HepG2 (cell line): ENCODE data around the gene FAM43A. TPM values are rescaled to one million over a fixed set of nuclear protein-coding genes. Genes with fewer than 3 reads are reported as not detected.

Source experiments
- CBFB ChIP-seq: sonication (generic); formaldehyde crosslinking; IDR thresholded peaks from 2 replicates; pipeline ENCODE4 v1.4.0; 2020; ENCODE audit warnings: missing genetic modification reagents
- CBX5 ChIP-seq: sonication (generic); formaldehyde crosslinking; IDR thresholded peaks from 2 replicates; pipeline ENCODE4 v1.4.0; 2020; ENCODE audit warnings: missing genetic modification reagents, borderline replicate concordance
- CEBPG ChIP-seq: IDR thresholded peaks from 2 replicates; pipeline ENCODE4 v1.6.1; 2016
- DNMT3B ChIP-seq: conservative IDR thresholded peaks from 2 replicates; pipeline ENCODE4 v1.6.1; 2016; ENCODE audit warnings: missing biosample characterization, control low read depth
- ESRRA ChIP-seq: sonication (generic); formaldehyde crosslinking; IDR thresholded peaks from 2 replicates; pipeline ENCODE4 v1.5.1; 2020; ENCODE audit warnings: mild to moderate bottlenecking, low read depth, missing genetic modification reagents
- HHEX ChIP-seq: IDR thresholded peaks from 2 replicates; pipeline ENCODE4 v1.6.1; 2016; ENCODE audit warnings: control low read depth
- KDM5B ChIP-seq: sonication (generic); formaldehyde crosslinking; IDR thresholded peaks from 2 replicates; pipeline ENCODE4 v1.4.0; 2020; ENCODE audit warnings: missing genetic modification reagents, mild to moderate bottlenecking, borderline replicate concordance
- KLF12 ChIP-seq: sonication (generic); formaldehyde crosslinking; IDR thresholded peaks from 2 replicates; pipeline ENCODE4 v1.4.0; 2020; ENCODE audit warnings: missing genetic modification reagents, borderline replicate concordance
- MAZ ChIP-seq, 2 experiments: sonication (generic) in 1 of 2; formaldehyde crosslinking in 1 of 2; IDR thresholded peaks; 2 replicates each; pipeline versions ENCODE4 v1.5.0 to v1.6.1; 2012 to 2020; ENCODE audit warnings: low read depth in 2 of 2, mild to moderate bottlenecking in 2 of 2, borderline replicate concordance in 1 of 2, improper control_type of control experiment in 1 of 2, low read length in 1 of 2, missing genetic modification reagents in 1 of 2, moderate library complexity in 1 of 2
- NR3C1 ChIP-seq: sonication (generic); formaldehyde crosslinking; IDR thresholded peaks from 2 replicates; pipeline ENCODE4 v1.4.0; 2020; ENCODE audit warnings: missing genetic modification reagents
- PRPF4 ChIP-seq: fragments of 200-400 bp; formaldehyde crosslinking; IDR thresholded peaks from 2 replicates; pipeline ENCODE4 v1.6.1; 2016; ENCODE audit warnings: low read length, low read depth; ENCODE audit not compliant: poor library complexity, severe bottlenecking
- RFX1 ChIP-seq: fragments of 450-650 bp; IDR thresholded peaks from 2 replicates; pipeline ENCODE4 v1.6.1; 2017
- RFXANK ChIP-seq: IDR thresholded peaks from 2 replicates; pipeline ENCODE4 v1.6.1; 2016
- RFXAP ChIP-seq: sonication (generic); formaldehyde crosslinking; IDR thresholded peaks from 2 replicates; pipeline ENCODE4 v1.4.0; 2020; ENCODE audit warnings: missing genetic modification reagents, borderline replicate concordance
- RORA ChIP-seq: sonication (generic); formaldehyde crosslinking; IDR thresholded peaks from 2 replicates; pipeline ENCODE4 v1.5.0; 2020; ENCODE audit warnings: mild to moderate bottlenecking, missing genetic modification reagents, moderate library complexity
- TARDBP ChIP-seq: sonication (generic); formaldehyde crosslinking; IDR thresholded peaks from 2 replicates; pipeline ENCODE4 v1.8.0; 2022; ENCODE audit warnings: mild to moderate bottlenecking, missing genetic modification reagents
- TEAD2 ChIP-seq: sonication (generic); formaldehyde crosslinking; IDR thresholded peaks from 2 replicates; pipeline ENCODE4 v1.9.0; 2021; ENCODE audit warnings: missing genetic modification reagents
- ZC3H4 ChIP-seq: sonication (generic); formaldehyde crosslinking; IDR thresholded peaks from 2 replicates; pipeline ENCODE4 v1.4.0; 2020; ENCODE audit warnings: missing genetic modification reagents, borderline replicate concordance
- ZNF121 ChIP-seq: sonication (generic); formaldehyde crosslinking; IDR thresholded peaks from 2 replicates; pipeline ENCODE4 v1.5.0; 2020; ENCODE audit warnings: mild to moderate bottlenecking, missing genetic modification reagents
- ZNF138 ChIP-seq: sonication (generic); formaldehyde crosslinking; IDR thresholded peaks from 2 replicates; pipeline ENCODE4 v1.5.0; 2020; ENCODE audit warnings: mild to moderate bottlenecking, low read depth, missing genetic modification reagents
- ZNF552 ChIP-seq: sonication (generic); formaldehyde crosslinking; IDR thresholded peaks from 2 replicates; pipeline ENCODE4 v1.9.0; 2022; ENCODE audit warnings: missing genetic modification reagents, mild to moderate bottlenecking, borderline replicate concordance
- ZSCAN30 ChIP-seq: sonication (generic); formaldehyde crosslinking; IDR thresholded peaks from 2 replicates; pipeline ENCODE4 v1.5.0; 2020; ENCODE audit warnings: mild to moderate bottlenecking, missing genetic modification reagents
- polyA plus RNA-seq, 8 experiments: library from polyadenylated mRNA; depleted of rRNA in 3 of 8; stranded (reverse) in 7 of 8; unstranded in 1 of 8; fragments of >200 nt; fragmentation: Illumina TruSeq in 4 of 8; extraction: Trizol in 4 of 8; gene quantifications; 2 replicates each; pipeline versions ENCODE4 v1.2.1 to v1.2.3, GENCODE V29; 2011 to 2016; ENCODE audit warnings: low read depth in 4 of 8, missing spikeins in 1 of 8, mixed read lengths in 1 of 8; ENCODE audit not compliant: insufficient read depth in 1 of 8
- total RNA-seq, 5 experiments: library from RNA; depleted of rRNA; stranded (reverse); fragments of >200 nt; fragmentation: Illumina TruSeq; extraction: Trizol; gene quantifications; 2 replicates each; pipeline ENCODE4 v1.2.3, GENCODE V29; 2016; ENCODE audit warnings: low read depth in 1 of 5
- TF ChIP-seq, protein P1 (sequence below): sonication (generic); formaldehyde crosslinking; IDR thresholded peaks from 2 replicates; pipeline ENCODE4 v1.4.0; 2020; ENCODE audit warnings: mild to moderate bottlenecking, missing genetic modification reagents
- TF ChIP-seq, protein P2 (sequence below): sonication (generic); formaldehyde crosslinking; IDR thresholded peaks from 2 replicates; pipeline ENCODE4 v1.4.0; 2020; ENCODE audit warnings: missing genetic modification reagents
- TF ChIP-seq, protein P3 (sequence below): sonication (generic); formaldehyde crosslinking; IDR thresholded peaks from 2 replicates; pipeline ENCODE4 v1.8.1; 2023; ENCODE audit warnings: missing genetic modification reagents, mild to moderate bottlenecking, borderline replicate concordance

FAM43A gene
- total and polyA plus RNA-seq, 2 of the 13 experiments (the other 11 are each of a cell fraction or from before 2014, with no cell fraction given) = 0.91 to 1.8 TPM

DNA sequence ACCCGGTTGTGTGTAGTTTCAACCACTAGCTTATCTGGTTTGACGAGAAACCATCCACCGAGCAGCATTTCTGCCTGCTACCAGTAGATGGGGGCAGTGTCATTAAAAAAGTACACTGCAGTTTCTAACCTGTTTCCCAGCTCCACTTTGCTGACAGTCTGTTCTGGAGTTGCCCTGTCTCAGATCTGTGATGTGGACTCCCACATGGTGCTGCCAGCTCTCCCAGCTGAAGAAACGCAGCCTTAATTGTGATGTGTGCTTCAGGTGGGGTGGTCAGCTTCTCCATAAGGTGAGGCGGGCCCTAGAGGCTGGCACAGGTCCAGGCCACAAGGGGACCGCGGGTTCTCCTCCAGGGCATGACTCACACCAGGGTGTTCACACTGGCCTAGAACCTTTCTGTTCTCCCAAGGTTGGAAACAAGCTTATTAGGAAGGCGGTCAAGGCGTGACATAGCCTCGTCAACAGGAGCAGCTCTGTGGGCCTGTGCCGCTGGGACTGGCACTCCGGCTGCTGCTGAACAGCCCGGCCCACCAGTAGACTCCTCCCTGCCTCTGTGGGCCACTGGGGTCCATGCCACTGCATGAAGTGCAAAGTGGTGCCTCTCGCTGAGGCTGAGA, 2.9 kb upstream of the FAM43A start (continued):
- no peak for TF ChIP-seq ZNF552 (CRISPR knock-in tag)
- no peak for TF ChIP-seq RFXAP (CRISPR knock-in tag)
- TF ChIP-seq MAZ (IDR thresholded peaks at IDR 0.05; ENCODE audit: borderline replicate concordance, low read depth, low read length) = no peak
- TF ChIP-seq MAZ (CRISPR knock-in tag; IDR thresholded peaks at IDR 0.05; ENCODE audit: low read depth) = no peak
- TF ChIP-seq ZNF121 (CRISPR knock-in tag) = no peak
- no peak for TF ChIP-seq ESRRA (CRISPR knock-in tag)
- no peak for TF ChIP-seq ZSCAN30 (CRISPR knock-in tag)
- TF ChIP-seq, protein P1, sequence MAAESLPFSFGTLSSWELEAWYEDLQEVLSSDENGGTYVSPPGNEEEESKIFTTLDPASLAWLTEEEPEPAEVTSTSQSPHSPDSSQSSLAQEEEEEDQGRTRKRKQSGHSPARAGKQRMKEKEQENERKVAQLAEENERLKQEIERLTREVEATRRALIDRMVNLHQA (CRISPR knock-in tag) = no peak
- TF ChIP-seq TARDBP (CRISPR knock-in tag) = 0 out of 2 replicates have a peak, but pooled peaks have one; percentile 35
- no peak for TF ChIP-seq PRPF4
- no peak for TF ChIP-seq ZNF138 (CRISPR knock-in tag)
- no peak for TF ChIP-seq HHEX (CRISPR knock-in tag)
- TF ChIP-seq RORA (CRISPR knock-in tag) = no peak
- TF ChIP-seq, protein P2, sequence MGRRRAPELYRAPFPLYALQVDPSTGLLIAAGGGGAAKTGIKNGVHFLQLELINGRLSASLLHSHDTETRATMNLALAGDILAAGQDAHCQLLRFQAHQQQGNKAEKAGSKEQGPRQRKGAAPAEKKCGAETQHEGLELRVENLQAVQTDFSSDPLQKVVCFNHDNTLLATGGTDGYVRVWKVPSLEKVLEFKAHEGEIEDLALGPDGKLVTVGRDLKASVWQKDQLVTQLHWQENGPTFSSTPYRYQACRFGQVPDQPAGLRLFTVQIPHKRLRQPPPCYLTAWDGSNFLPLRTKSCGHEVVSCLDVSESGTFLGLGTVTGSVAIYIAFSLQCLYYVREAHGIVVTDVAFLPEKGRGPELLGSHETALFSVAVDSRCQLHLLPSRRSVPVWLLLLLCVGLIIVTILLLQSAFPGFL = no peak
- peak; percentile 22; the same call in 1 of the 2 replicates for TF ChIP-seq CBX5 (CRISPR knock-in tag)
- TF ChIP-seq CEBPG (CRISPR knock-in tag) = no peak
- no peak for TF ChIP-seq RFX1
- TF ChIP-seq RFXANK (CRISPR knock-in tag) = no peak
- TF ChIP-seq KLF12 = no peak
- TF ChIP-seq KDM5B (CRISPR knock-in tag) = peak; percentile 63; the same call in 1 of the 2 replicates
- TF ChIP-seq NR3C1 (CRISPR knock-in tag) = no peak
- TF ChIP-seq CBFB = no peak
- TF ChIP-seq TEAD2 (CRISPR knock-in tag) = no peak
- no peak for TF ChIP-seq ZC3H4 (CRISPR knock-in tag)
- TF ChIP-seq, protein P3, sequence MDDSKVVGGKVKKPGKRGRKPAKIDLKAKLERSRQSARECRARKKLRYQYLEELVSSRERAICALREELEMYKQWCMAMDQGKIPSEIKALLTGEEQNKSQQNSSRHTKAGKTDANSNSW = no peak
- no peak for TF ChIP-seq DNMT3B (CRISPR knock-in tag)
